Panc1 (cell line): ENCODE data around the gene OVOL3. TPM values are rescaled to one million over a fixed set of nuclear protein-coding genes. Genes with fewer than 3 reads are reported as not detected.
A peak's percentile ranks its signal among the peaks of the same experiment; 100 is the strongest.

Experiments
- ATAC-seq: fragments of 200-7000 bp; cut with Tn5 transposase; 2 replicates; pipeline ENCODE4 v1.9.1; 2020; ENCODE audit warnings: mild to moderate bottlenecking, moderate library complexity
- BruUV-seq: library from RNA; stranded (reverse); fragments of 400-500 nt; replicated peaks from 2 replicates; lab custom pipeline; 2021; lab: Mats Ljungman, UMichigan
- CTCF ChIA-PET: fragments of 300-600 bp; sonication (Branson Sonifier 250); formaldehyde crosslinking; loops from one replicate; lab custom pipeline; 2022; ENCODE audit warnings: antibody characterized with exemption; lab: Charles Lee
- POLR2A ChIA-PET: fragments of 300-600 bp; sonication (Branson Sonifier 250); formaldehyde crosslinking; loops from one replicate; lab custom pipeline; 2022; ENCODE audit warnings: antibody characterized with exemption; lab: Charles Lee
- DNase-seq: peaks from one replicate; pipeline ENCODE4 v3.0.0-alpha.2; 2010; ENCODE audit warnings: low read depth, low spot score
- H3K27ac ChIP-seq: 2 replicates; pipeline ENCODE4 v1.5.1; 2011; ENCODE audit warnings: mild to moderate bottlenecking, low read length, inconsistent platforms
- H3K27me3 ChIP-seq: fragments of 200-500 bp; sonication (Bioruptor generic); 2 replicates; pipeline ENCODE4 v1.6.0; 2014; ENCODE audit warnings: low read length, inconsistent platforms; ENCODE audit not compliant: control insufficient read depth, insufficient read depth
- H3K36me3 ChIP-seq: fragments of 200-500 bp; sonication (Bioruptor generic); 2 replicates; pipeline ENCODE4 v1.5.1; 2014; ENCODE audit warnings: inconsistent platforms, mild to moderate bottlenecking, low read length, moderate library complexity; ENCODE audit not compliant: control insufficient read depth, insufficient read depth
- H3K4me1 ChIP-seq: 2 replicates; pipeline ENCODE4 v1.5.1; 2011; ENCODE audit warnings: inconsistent platforms, mild to moderate bottlenecking, low read length, moderate library complexity; ENCODE audit not compliant: control insufficient read depth, insufficient read depth
- H3K4me3 ChIP-seq, 2 experiments: 2 replicates each; pipeline ENCODE4 v1.5.1; 2011 to 2012; ENCODE audit warnings: low read depth in 2 of 2, low read length in 2 of 2, mild to moderate bottlenecking in 2 of 2, inconsistent platforms in 1 of 2, moderate library complexity in 1 of 2
- H3K9me3 ChIP-seq: fragments of 200-500 bp; sonication (Bioruptor generic); 2 replicates; pipeline ENCODE4 v1.5.1; 2014; ENCODE audit warnings: low read depth, mild to moderate bottlenecking, inconsistent platforms, low read length, moderate library complexity; ENCODE audit not compliant: control insufficient read depth, insufficient read depth
- POLR2AphosphoS5 ChIP-seq: IDR thresholded peaks from 2 replicates; pipeline ENCODE4 v1.6.1; 2012; ENCODE audit warnings: mild to moderate bottlenecking, low read depth, low read length, moderate library complexity
- SIN3A ChIP-seq: IDR thresholded peaks from 2 replicates; pipeline ENCODE4 v1.6.1; 2012; ENCODE audit warnings: low read depth, mild to moderate bottlenecking, low read length, moderate library complexity, borderline replicate concordance; ENCODE audit not compliant: insufficient read depth
- TCF7L2 ChIP-seq: IDR thresholded peaks from 2 replicates; pipeline ENCODE4 v1.6.1; 2011; ENCODE audit warnings: mild to moderate bottlenecking, low read depth, low read length, inconsistent platforms
- in situ Hi-C: cut with HindIII; loops from 2 replicates; pipeline ENCODE4 v1.10.0; 2016; ENCODE audit warnings: low sequenced_read_pairs, low pct_unique_long_range_greater_than_20kb
- intact Hi-C: fragments of 100-400 bp; cut with micrococcal nuclease; formaldehyde crosslinking; loops from one replicate; pipeline ENCODE4 v1.10.0; 2022; ENCODE audit not compliant: unreplicated experiment
- total RNA-seq: library from RNA; stranded (reverse); gene quantifications from one replicate; pipeline ENCODE4 v1.2.1, GENCODE V29; 2021; ENCODE audit not compliant: unreplicated experiment
- TF ChIP-seq, protein P1 (sequence below): fragments of 450-650 bp; IDR thresholded peaks from 2 replicates; pipeline ENCODE4 v1.5.1; 2017; ENCODE audit warnings: mild to moderate bottlenecking
- TF ChIP-seq, protein P2 (sequence below), 2 experiments: IDR thresholded peaks; 2 replicates each; pipeline ENCODE4 v1.6.1; 2011 to 2012; ENCODE audit warnings: low read depth in 2 of 2, control low read depth in 1 of 2, low read length in 1 of 2, mild to moderate bottlenecking in 1 of 2, moderate library complexity in 1 of 2; ENCODE audit not compliant: insufficient read depth in 1 of 2

The OVOL3 gene
- total RNA-seq, 1 experiment from 2014 or later, result 0.44 TPM

DNA sequence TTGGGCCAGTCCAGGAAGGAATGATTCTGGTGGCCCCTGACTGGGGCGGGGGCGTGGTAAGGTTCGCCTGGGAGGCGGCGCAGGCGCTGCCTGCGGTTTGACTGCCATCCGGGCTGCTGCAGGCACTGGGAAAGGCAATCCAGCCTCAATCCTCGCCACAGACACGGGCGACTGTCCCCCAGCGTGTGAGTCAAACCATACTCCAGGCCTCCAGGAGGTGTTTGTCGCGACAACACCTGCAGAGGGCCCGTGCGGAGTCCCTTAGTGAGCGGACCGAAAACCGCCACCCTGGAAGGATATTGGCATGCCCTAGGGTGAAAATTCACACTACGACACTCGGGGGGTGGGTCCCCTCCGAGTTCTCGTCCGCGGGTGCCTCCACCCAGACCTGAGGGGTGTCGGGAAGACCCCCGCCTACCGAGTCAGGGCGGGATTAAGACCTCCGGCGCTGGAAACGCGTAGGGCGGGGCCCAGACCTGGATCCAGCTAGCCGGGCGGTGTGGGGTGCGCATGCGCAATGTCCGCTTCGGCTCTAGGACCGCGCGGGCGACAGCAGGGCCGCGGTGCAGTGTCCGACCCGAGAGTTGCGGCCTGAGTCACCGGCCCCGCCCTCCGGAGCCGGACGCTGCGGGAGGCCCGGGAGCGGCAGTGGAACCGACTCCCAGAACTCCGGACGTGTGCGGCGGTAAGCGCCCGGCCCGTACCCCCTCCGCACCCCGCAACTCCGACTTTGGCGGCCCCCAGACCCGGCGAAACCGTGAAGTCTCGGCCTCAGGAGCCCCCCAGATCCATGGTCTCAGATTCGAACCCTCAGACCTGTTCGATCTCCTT is 28.7 kb downstream of the OVOL3 start, which contains the start of gene CAPNS1:
CAPNS1 (plus strand) TSS at position 594 of the 831 bp plus-strand sequence. CDS start 946 bp downstream, outside the sequence.
- intact Hi-C loops (no loop called here), in situ Hi-C loops (no loop called here)
- POLR2A ChIA-PET, result interaction anchor here (0.6 kb wide), 1 partner anchor 70 kb away, joined by 5 read pairs; no protein-coding TSS in a partner anchor
- DNase-seq, result peak; percentile 90
- Histone ChIP-seq H3K4me3 (peak within 1 kb of the TSS; percentile 75 to 96), H3K4me1 (peaks cover 22% of the 10 kb centered on the region), H3K36me3 (peaks cover 9% of the 10 kb centered on the region), H3K9me3 (no peaks in the 10 kb centered on the region), H3K27me3 (no peaks in the 10 kb centered on the region), H3K27ac (peak within 1 kb of the TSS; percentile 97)
- CTCF ChIA-PET, result interaction anchor here (1.5 kb wide), 1 partner anchor 12 kb away, joined by 3 read pairs; no protein-coding TSS in a partner anchor
- TF ChIP-seq SIN3A, result peak; percentile 91; the same call in 1 of the 2 replicates
- 0 out of 2 replicates have a peak, but pooled peaks have one; percentile 43 for TF ChIP-seq TCF7L2
- TF ChIP-seq POLR2AphosphoS5, result peak; percentile 94
- TF ChIP-seq, protein P1, sequence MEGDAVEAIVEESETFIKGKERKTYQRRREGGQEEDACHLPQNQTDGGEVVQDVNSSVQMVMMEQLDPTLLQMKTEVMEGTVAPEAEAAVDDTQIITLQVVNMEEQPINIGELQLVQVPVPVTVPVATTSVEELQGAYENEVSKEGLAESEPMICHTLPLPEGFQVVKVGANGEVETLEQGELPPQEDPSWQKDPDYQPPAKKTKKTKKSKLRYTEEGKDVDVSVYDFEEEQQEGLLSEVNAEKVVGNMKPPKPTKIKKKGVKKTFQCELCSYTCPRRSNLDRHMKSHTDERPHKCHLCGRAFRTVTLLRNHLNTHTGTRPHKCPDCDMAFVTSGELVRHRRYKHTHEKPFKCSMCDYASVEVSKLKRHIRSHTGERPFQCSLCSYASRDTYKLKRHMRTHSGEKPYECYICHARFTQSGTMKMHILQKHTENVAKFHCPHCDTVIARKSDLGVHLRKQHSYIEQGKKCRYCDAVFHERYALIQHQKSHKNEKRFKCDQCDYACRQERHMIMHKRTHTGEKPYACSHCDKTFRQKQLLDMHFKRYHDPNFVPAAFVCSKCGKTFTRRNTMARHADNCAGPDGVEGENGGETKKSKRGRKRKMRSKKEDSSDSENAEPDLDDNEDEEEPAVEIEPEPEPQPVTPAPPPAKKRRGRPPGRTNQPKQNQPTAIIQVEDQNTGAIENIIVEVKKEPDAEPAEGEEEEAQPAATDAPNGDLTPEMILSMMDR, result no peak
- TF ChIP-seq, protein P2, sequence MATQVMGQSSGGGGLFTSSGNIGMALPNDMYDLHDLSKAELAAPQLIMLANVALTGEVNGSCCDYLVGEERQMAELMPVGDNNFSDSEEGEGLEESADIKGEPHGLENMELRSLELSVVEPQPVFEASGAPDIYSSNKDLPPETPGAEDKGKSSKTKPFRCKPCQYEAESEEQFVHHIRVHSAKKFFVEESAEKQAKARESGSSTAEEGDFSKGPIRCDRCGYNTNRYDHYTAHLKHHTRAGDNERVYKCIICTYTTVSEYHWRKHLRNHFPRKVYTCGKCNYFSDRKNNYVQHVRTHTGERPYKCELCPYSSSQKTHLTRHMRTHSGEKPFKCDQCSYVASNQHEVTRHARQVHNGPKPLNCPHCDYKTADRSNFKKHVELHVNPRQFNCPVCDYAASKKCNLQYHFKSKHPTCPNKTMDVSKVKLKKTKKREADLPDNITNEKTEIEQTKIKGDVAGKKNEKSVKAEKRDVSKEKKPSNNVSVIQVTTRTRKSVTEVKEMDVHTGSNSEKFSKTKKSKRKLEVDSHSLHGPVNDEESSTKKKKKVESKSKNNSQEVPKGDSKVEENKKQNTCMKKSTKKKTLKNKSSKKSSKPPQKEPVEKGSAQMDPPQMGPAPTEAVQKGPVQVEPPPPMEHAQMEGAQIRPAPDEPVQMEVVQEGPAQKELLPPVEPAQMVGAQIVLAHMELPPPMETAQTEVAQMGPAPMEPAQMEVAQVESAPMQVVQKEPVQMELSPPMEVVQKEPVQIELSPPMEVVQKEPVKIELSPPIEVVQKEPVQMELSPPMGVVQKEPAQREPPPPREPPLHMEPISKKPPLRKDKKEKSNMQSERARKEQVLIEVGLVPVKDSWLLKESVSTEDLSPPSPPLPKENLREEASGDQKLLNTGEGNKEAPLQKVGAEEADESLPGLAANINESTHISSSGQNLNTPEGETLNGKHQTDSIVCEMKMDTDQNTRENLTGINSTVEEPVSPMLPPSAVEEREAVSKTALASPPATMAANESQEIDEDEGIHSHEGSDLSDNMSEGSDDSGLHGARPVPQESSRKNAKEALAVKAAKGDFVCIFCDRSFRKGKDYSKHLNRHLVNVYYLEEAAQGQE (IDR thresholded peaks at IDR 0.05; ENCODE audit: insufficient read depth in 1 of 2, low read depth in 2 of 2, low read length in 1 of 2), result peak in 1 of 2 experiments; percentile 50; a peak in 1 of 4 replicates
- peak; percentile 85 for ATAC-seq
- BruUV-seq, result no TSS peak

DNA sequence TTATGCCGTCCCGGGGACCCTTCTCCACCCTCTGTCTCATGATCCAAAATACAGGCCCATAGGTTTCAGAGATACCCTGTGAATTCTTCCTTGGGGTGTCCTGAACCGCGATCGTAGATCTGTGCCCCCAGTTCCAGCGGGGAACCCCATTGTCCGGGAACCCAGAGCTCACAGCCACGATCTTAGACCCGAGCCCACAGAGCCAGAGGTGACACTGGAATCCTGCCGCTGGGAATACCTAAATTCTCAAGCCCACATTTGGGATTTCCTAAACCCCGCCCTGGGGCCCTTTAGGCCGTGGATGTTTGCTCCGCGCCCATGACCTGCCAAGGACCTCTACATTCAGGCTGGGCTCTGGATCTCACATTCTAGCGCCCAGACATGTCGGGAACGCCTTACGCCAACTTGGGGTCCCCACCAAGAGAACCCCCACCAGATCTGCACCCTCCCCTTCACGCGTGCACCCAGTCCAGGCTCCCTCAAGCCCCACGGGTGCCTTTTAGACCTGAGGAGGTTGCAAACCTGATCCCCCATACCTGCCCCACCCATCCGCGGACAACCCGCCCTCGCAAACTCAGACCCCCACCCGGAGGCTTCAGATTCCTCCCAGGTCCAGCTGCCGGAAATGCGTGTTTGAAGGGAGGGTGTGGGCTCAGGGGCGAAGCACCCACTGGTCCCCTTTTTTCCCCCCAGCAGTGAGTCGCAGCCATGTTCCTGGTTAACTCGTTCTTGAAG is 29.5 kb downstream of the OVOL3 start:
- ATAC-seq, result peak; percentile 40
- H3K27ac ChIP-seq, result peak overlapping the region; percentile 97
- BruUV-seq, result TSS peak; percentile 94
- H3K4me3 ChIP-seq, result peak overlapping the region; percentile 75 to 96
- POLR2A ChIA-PET, result interaction anchor here (0.6 kb wide), 2 partner anchors 13 to 70 kb away, joined by 5 to 13 read pairs; no protein-coding TSS in a partner anchor
- in situ Hi-C loops (no loop called here), intact Hi-C loops (no loop called here)
- H3K9me3 ChIP-seq, result no peaks in the 10 kb centered on the region
- DNase-seq, result no peak
- CTCF ChIA-PET, result interaction anchor here (0.6 to 1.5 kb wide), 2 partner anchors 13 to 228 kb away, joined by 3 read pairs; no protein-coding TSS in a partner anchor
- no peaks in the 10 kb centered on the region for H3K27me3 ChIP-seq
- peaks cover 22% of the 10 kb centered on the region for H3K4me1 ChIP-seq
- H3K36me3 ChIP-seq, result peaks cover 11% of the 10 kb centered on the region
- TF ChIP-seq, protein P2 (IDR thresholded peaks at IDR 0.05; ENCODE audit: insufficient read depth in 1 of 2, low read depth in 2 of 2, low read length in 1 of 2), result peak in 1 of 2 experiments; percentile 7; a peak in 1 of 4 replicates
- no peak for TF ChIP-seq SIN3A
